H9 (cell line): ENCODE data around the gene TGFBR3L. TPM values are rescaled to one million over a fixed set of nuclear protein-coding genes. Genes with fewer than 3 reads are reported as not detected.

Source experiments
- DNase-seq: peaks from one replicate; pipeline ENCODE4 v3.0.0-alpha.2; 2017
- H2AFZ ChIP-seq: one replicate; pipeline ENCODE4 v1.6.1; 2013; ENCODE audit warnings: mild to moderate bottlenecking, low read length, control low read depth, moderate library complexity
- H2AK5ac ChIP-seq: 2 replicates; pipeline ENCODE4 v1.6.1; 2013; ENCODE audit warnings: low read length, control low read depth, mixed read lengths; ENCODE audit not compliant: insufficient read length
- H2BK120ac ChIP-seq: one replicate; pipeline ENCODE4 v1.6.1; 2013; ENCODE audit warnings: low read depth, mild to moderate bottlenecking, low read length, control low read depth, inconsistent platforms; ENCODE audit not compliant: poor library complexity, severe bottlenecking
- H2BK12ac ChIP-seq: 2 replicates; pipeline ENCODE4 v1.6.1; 2013; ENCODE audit warnings: low read length, control low read depth, mixed read lengths, low read depth; ENCODE audit not compliant: insufficient read length
- H2BK15ac ChIP-seq: 2 replicates; pipeline ENCODE4 v1.6.1; 2013; ENCODE audit warnings: low read depth, low read length, control low read depth
- H2BK20ac ChIP-seq: one replicate; pipeline ENCODE4 v1.6.1; 2013; ENCODE audit warnings: low read depth, mild to moderate bottlenecking, low read length, control low read depth, inconsistent platforms; ENCODE audit not compliant: poor library complexity, severe bottlenecking
- H2BK5ac ChIP-seq: 2 replicates; pipeline ENCODE4 v1.6.1; 2013; ENCODE audit warnings: low read length, control low read depth, mixed read lengths; ENCODE audit not compliant: insufficient read length
- H3K14ac ChIP-seq: 2 replicates; pipeline ENCODE4 v1.6.1; 2013; ENCODE audit warnings: low read length, control low read depth; ENCODE audit not compliant: insufficient read depth
- H3K18ac ChIP-seq: 2 replicates; pipeline ENCODE4 v1.6.1; 2013; ENCODE audit warnings: low read depth, mild to moderate bottlenecking, mixed read lengths, low read length, control low read depth; ENCODE audit not compliant: insufficient read length
- H3K23ac ChIP-seq: 2 replicates; pipeline ENCODE4 v1.6.1; 2013; ENCODE audit warnings: low read length, control low read depth, mixed read lengths, low read depth; ENCODE audit not compliant: insufficient read length
- H3K23me2 ChIP-seq: 2 replicates; pipeline ENCODE4 v1.6.1; 2013; ENCODE audit warnings: low read depth, mild to moderate bottlenecking, mixed read lengths, low read length, control low read depth; ENCODE audit not compliant: insufficient read length, poor library complexity, severe bottlenecking
- H3K27ac ChIP-seq: 2 replicates; pipeline ENCODE4 v1.5.1; 2013; ENCODE audit warnings: low read length, control low read depth, mixed read lengths, low read depth; ENCODE audit not compliant: insufficient read length
- H3K27me3 ChIP-seq: 2 replicates; pipeline ENCODE4 v1.6.1; 2013; ENCODE audit warnings: low read length, control low read depth, inconsistent platforms; ENCODE audit not compliant: insufficient read depth
- H3K4ac ChIP-seq: 2 replicates; pipeline ENCODE4 v1.6.1; 2013; ENCODE audit warnings: low read depth, mild to moderate bottlenecking, control low read depth, inconsistent platforms, low read length, moderate library complexity
- H3K4me1 ChIP-seq: 2 replicates; pipeline ENCODE4 v1.6.1; 2013; ENCODE audit warnings: low read length, control low read depth, inconsistent platforms; ENCODE audit not compliant: insufficient read depth
- H3K4me2 ChIP-seq: 2 replicates; pipeline ENCODE4 v1.6.1; 2013; ENCODE audit warnings: low read length, control low read depth, mixed read lengths; ENCODE audit not compliant: insufficient read length, insufficient read depth
- H3K56ac ChIP-seq: 2 replicates; pipeline ENCODE4 v1.6.1; 2013; ENCODE audit warnings: low read depth, mild to moderate bottlenecking, mixed read lengths, low read length, control low read depth; ENCODE audit not compliant: insufficient read length
- H3K79me1 ChIP-seq: 2 replicates; pipeline ENCODE4 v1.6.1; 2013; ENCODE audit warnings: low read depth, mild to moderate bottlenecking, moderate library complexity, low read length, control low read depth, inconsistent platforms; ENCODE audit not compliant: insufficient read depth, poor library complexity, severe bottlenecking
- H3K79me2 ChIP-seq: 2 replicates; pipeline ENCODE4 v1.6.1; 2013; ENCODE audit warnings: low read length, control low read depth, inconsistent platforms; ENCODE audit not compliant: insufficient read depth
- H3K9ac ChIP-seq: 2 replicates; pipeline ENCODE4 v1.6.1; 2013; ENCODE audit warnings: low read length, control low read depth, mixed read lengths; ENCODE audit not compliant: insufficient read length; ENCODE audit errors: extremely low read depth
- H3K9me3 ChIP-seq: one replicate; pipeline ENCODE4 v1.6.1; 2013; ENCODE audit warnings: low read depth, low read length, inconsistent platforms; ENCODE audit not compliant: control insufficient read depth
- H3T11ph ChIP-seq: one replicate; pipeline ENCODE4 v1.6.1; 2013; ENCODE audit warnings: mild to moderate bottlenecking, low read length, control low read depth, inconsistent platforms
- H4K20me1 ChIP-seq: one replicate; pipeline ENCODE4 v1.6.1; 2013; ENCODE audit not compliant: control insufficient read depth, insufficient read length, insufficient read depth
- H4K5ac ChIP-seq: 2 replicates; pipeline ENCODE4 v1.6.1; 2013; ENCODE audit warnings: low read depth, mild to moderate bottlenecking, mixed read lengths, low read length, control low read depth; ENCODE audit not compliant: insufficient read length
- H4K8ac ChIP-seq: replicated peaks from 2 replicates; pipeline ENCODE4 v1.6.1; 2013; ENCODE audit warnings: low read length, control low read depth, mixed read lengths, low read depth; ENCODE audit not compliant: insufficient read length
- H4K91ac ChIP-seq: 2 replicates; pipeline ENCODE4 v1.6.1; 2013; ENCODE audit warnings: low read depth, mild to moderate bottlenecking, moderate library complexity, mixed read lengths, low read length, control low read depth; ENCODE audit not compliant: insufficient read length
- H3K27ac Mint-ChIP-seq, 3 experiments: 2 replicates in 2 of 3; 3 replicates in 1 of 3; pipeline ENCODE4 v1.8.0; 2020 to 2021; ENCODE audit warnings: mixed read lengths in 3 of 3, mild to moderate bottlenecking in 1 of 3, moderate library complexity in 1 of 3
- H3K27me3 Mint-ChIP-seq: 2 replicates; pipeline ENCODE4 v1.8.0; 2021; ENCODE audit warnings: low read depth, mild to moderate bottlenecking, moderate library complexity, mixed read lengths
- H3K36me3 Mint-ChIP-seq, 3 experiments: 2 replicates in 2 of 3; 3 replicates in 1 of 3; pipeline ENCODE4 v1.8.0; 2020 to 2021; ENCODE audit warnings: low read depth in 3 of 3, mixed read lengths in 3 of 3; ENCODE audit not compliant: insufficient read depth in 1 of 3
- H3K4me1 Mint-ChIP-seq, 2 experiments: 2 replicates each; pipeline ENCODE4 v1.8.0; 2020; ENCODE audit warnings: mixed read lengths in 2 of 2
- H3K4me3 Mint-ChIP-seq, 2 experiments: 2 replicates in 1 of 2; 3 replicates in 1 of 2; pipeline ENCODE4 v1.8.0; 2020 to 2021; ENCODE audit warnings: mild to moderate bottlenecking in 2 of 2, mixed read lengths in 2 of 2, moderate library complexity in 1 of 2
- H3K9me3 Mint-ChIP-seq, 2 experiments: 2 replicates in 1 of 2; 3 replicates in 1 of 2; pipeline ENCODE4 v1.8.0; 2020; ENCODE audit warnings: mild to moderate bottlenecking in 2 of 2, mixed read lengths in 2 of 2, moderate library complexity in 1 of 2
- CTCF ChIP-seq: fragments of 200-600 bp; sonication (generic); conservative IDR thresholded peaks from 3 replicates; pipeline ENCODE4 v1.8.0; 2021; ENCODE audit warnings: antibody characterized with exemption, mild to moderate bottlenecking
- WGBS: extraction: QIAGEN DNeasy Blood & Tissue Kit; methylation state at CpG from one replicate; pipeline ENCODE4 v1.1.7; 2013; ENCODE audit warnings: missing lambda C conversion rate, low lambda C conversion rate, mixed read lengths; ENCODE audit not compliant: insufficient read length; ENCODE audit errors: extremely low coverage; 5-methylcytosine and 5-hydroxymethylcytosine counted together
- total RNA-seq: library from RNA; stranded (reverse); gene quantifications from 2 replicates; pipeline ENCODE4 v1.2.1, GENCODE V29; 2021

TGFBR3L gene
- total RNA-seq, 1 experiment from 2014 or later: 5.5 TPM

DNA sequence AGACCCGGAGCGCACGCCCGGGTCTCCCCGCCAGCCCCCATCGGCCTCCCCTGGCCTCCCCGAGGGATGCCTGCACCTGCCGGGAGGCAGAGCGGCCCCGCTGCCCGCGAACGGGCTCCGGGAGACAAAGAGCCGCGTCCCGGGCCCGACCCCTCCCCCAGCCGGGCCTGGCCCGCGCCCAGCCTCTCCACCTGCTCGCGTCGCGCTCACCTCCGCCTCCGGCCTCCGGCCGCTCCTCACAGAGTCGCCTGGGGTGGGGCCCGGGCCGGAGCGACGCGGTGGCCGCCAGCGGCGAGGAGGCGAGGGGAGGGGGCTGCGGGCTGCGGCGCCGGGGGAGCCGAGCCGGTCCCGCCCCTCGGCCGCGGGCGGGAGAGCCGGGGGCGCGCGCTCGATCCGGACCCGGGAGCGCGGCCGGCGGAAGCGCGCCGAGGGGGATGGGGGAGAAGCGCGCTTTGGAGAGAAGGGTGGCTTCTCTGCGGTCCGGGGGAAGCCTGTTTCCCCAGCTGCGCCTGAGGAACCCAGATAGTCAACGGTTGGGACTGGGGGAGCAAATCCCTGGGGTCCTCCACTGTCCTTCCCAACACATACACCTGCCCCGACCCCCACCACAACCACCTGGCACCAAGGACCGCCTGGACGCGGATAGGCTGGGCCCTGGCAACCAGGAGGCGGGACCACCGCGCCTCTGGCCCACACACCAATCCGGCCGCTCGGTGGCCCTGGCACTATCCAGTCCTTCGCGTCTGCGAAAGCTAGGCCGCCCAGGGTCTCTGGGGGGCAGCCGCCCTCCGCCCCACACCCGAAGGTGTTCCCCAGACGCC, 40.3 kb upstream of the TGFBR3L start, which contains the start of gene PRR36:
Gene PRR36, minus strand, starts transcription at position 315 of the 821 bp plus-strand sequence. CDS start 701 bp downstream, outside the sequence.
- no peak within 1 kb of the TSS for H3K23ac ChIP-seq
- H3K27me3 ChIP-seq: peaks cover 1% of the 10 kb centered on the region; the same call in 1 of the 2 replicates
- H4K8ac ChIP-seq: no peak within 1 kb of the TSS
- peak; percentile 94 for DNase-seq
- no peaks in the 10 kb centered on the region for H3K9me3 ChIP-seq
- peak within 1 kb of the TSS; percentile 75 for H3K18ac ChIP-seq
- H3K4me1 Mint-ChIP-seq: peaks cover 17 to 26% of the 10 kb centered on the region in 2 experiments
- no peak within 1 kb of the TSS for H2BK120ac ChIP-seq
- peak within 1 kb of the TSS; percentile 71 for H3K4me2 ChIP-seq
- H3K79me1 ChIP-seq: no peaks in the 10 kb centered on the region
- H3K4ac ChIP-seq: no peak within 1 kb of the TSS
- H3K23me2 ChIP-seq: peaks cover 13% of the 10 kb centered on the region
- H2BK5ac ChIP-seq: no peak within 1 kb of the TSS
- H4K91ac ChIP-seq: no peak within 1 kb of the TSS
- no peak within 1 kb of the TSS for H3K27ac ChIP-seq
- no peaks in the 10 kb centered on the region for H3K9me3 Mint-ChIP-seq
- H2BK20ac ChIP-seq: no peak within 1 kb of the TSS
- H4K5ac ChIP-seq: no peak within 1 kb of the TSS
- H4K20me1 ChIP-seq: no peaks in the 10 kb centered on the region
- no peaks in the 10 kb centered on the region; the same call in 1 of the 2 replicates for H3K4me1 ChIP-seq
- no peak for TF ChIP-seq CTCF
- peaks cover 12% of the 10 kb centered on the region for H3K27me3 Mint-ChIP-seq
- H3K79me2 ChIP-seq: no peaks in the 10 kb centered on the region
- H3K4me3 Mint-ChIP-seq: peak within 1 kb of the TSS; percentile 82 to 97
- no peak within 1 kb of the TSS for H2AK5ac ChIP-seq
- no CpG with 5 or more reads among the region's 88 CpGs for WGBS
- H3K56ac ChIP-seq: no peak within 1 kb of the TSS
- no peak within 1 kb of the TSS; the same call in 1 of the 2 replicates for H2BK15ac ChIP-seq
- peak within 1 kb of the TSS; percentile 43 for H2AFZ ChIP-seq
- no peak within 1 kb of the TSS for H2BK12ac ChIP-seq
- H3K9ac ChIP-seq: peak within 1 kb of the TSS; percentile 20
- peaks cover 0 to 6% (median 5%) of the 10 kb centered on the region in 3 experiments; a peak in 4 of 7 replicates for H3K36me3 Mint-ChIP-seq
- H3T11ph ChIP-seq: no peak within 1 kb of the TSS
- H3K27ac Mint-ChIP-seq: peak within 1 kb of the TSS in 1 of 3 experiments; percentile 90; a peak in 2 of 7 replicates
- peak within 1 kb of the TSS; percentile 88; the same call in 1 of the 2 replicates for H3K14ac ChIP-seq
